HG03108 (cell line): ENCODE measurements around the gene CPPED1.

Source experiments
- ATAC-seq: cut with Tn5 transposase; IDR thresholded peaks from one replicate; pipeline ENCODE4 v1.9.1; 2021; ENCODE audit warnings: moderate library complexity; ENCODE audit not compliant: unreplicated experiment

CPPED1 gene

DNA sequence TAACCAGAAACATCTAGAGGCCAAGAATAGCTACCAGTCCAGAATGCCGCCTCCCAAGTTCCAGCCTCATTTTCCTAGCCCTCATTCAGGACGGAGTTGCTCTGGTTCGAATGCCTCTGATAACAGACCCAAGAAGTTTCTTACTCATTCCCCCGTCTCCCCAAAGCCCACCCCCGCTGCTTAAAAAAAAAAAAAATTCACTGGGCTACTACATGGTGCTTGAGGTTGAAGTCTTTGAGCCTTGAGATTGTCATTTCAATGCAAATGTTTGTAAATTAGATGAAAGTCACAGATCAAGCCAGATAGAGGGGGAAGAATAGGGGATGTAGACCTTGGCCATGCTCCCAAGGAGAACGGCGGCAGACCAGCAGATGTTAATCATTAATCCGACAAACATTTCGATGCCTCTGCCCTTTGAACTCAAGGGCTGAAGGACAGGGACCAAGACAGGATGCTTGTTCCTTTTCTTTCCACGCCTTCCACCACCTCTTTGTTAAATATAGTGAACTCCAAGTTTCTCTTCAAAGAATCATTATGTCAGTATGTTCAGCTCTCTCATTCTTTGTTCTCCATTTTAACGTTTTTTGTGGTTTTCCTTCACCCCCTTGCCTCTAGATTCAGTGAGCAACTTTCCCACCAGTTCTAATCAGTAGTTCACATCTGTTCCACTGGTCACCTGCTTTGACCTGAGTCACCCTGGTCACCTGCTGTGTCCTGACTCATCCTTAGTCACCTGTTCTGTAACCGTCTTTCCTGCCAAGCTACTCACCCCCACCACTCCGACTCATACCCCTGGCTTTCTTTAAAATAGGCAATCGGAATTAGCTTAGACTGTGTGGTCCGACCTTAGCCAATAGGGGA is 190.3 kb downstream of the CPPED1 start:
- peak; percentile 49 for ATAC-seq

DNA sequence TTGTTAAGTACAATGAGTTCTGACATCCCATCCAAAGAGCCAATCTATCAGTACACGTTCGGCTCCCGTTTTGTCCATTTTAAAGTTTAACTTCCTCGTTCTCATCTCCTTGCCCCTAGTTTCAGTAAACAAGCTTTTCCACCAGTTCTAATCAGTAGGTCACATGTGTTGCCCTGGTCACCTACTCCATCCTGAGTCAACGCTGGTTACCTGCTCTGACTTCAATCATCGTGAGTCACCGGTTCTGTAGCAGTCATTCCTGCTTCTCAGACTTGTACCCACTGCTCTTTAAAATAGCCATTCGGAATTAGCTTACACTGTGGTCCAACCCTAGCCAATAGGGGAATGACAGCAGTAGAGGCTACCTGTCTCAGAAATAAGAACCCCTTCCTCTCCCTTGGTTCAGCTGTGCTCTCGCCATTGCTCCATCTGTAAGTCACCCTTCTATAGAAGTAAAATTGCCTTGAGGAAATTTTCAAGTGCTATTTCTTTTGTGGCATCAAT is 191.0 kb downstream of the CPPED1 start:
- no peak for ATAC-seq

DNA sequence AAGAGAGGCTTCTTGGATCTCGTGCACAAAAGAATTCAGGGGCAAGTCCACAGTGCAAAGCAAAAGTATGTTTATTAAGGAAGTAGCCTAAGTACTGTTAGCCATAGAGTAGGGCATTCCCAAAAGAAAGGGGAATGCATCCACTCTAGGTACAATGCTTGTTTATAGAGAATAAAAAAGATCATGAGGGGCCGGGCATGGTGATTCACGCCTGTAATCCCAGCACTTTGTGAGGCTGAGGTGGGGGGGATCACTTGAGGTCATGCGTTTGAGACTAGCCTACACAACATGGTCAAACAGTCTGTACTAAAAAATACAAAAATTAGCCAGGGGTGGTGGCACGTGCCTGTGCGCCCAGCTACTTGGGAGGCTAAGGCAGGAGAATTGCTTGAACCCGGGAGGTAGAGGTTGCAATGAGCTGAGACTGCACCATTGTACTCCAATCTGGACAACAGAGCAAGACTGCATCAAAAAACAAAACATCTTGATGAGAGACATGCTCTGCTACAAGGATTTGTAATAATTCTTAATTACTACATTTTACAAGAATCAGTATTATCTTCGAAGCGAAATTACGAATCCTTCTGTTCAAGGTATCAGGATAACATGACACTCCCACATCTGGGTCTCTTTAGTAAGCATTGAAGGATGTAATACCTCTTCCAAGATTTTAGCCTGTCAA is 191.6 kb downstream of the CPPED1 start:
- no peak for ATAC-seq

DNA sequence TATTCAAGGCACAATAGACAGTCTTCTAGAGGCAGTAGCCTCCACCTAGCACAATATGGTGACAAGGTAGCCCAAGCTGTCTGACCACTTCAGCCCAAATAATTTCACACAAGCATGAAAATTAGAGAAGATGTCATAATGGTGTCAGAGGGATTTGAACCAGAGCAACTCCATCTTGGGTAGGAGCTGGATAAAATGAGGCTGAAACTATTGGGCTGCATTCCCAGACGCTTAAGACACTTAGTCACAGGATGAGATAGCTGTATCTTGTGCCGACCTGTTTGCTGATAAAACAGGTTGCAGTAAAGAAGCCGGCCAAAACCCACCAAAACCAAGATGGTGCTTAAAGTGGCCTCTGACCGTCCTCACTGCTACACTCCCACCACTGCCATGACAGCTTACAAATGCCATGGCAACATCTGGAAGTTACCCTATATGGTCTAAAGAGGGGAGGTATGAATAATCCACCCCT is 192.6 kb downstream of the CPPED1 start:
- ATAC-seq = no peak

DNA sequence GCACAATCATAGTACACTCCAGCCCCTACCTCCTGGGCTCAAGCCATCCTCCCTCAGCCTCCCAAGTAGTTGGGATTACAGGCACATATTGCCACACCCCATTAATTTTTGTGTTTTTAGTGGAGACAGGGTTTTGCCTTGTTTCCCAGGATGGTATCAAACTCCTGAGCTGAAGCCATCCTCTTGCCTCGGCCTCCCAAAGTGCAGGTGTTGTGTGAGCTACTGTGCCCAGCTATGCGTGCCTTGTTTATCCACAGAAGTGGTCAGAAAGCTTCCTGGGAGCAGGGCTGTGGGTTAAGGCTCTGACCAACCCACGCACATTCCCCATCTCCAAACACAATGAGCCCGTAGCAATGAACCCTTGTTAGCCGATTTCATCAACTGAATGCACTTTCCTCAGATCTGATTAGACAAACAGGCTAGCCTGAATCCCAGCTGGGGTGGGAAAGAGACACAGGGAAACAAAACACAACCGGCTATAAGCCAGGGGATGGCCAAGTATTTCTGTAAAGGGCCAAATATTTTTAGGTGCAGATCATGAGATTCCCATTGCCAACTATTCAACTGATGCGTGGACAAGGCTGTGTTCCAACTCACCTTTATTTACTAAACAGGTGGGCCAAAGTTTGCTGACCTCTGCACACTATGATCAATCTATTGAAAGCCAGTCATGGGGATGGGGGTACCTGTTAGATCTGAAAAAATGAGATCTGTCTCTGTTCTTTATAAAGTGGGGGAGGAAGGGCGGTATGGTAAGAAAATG is 193.6 kb downstream of the CPPED1 start:
- no peak for ATAC-seq
